Measurements from ENCODE around the gene PDE6A. TPM values are rescaled to one million over a fixed set of nuclear protein-coding genes. Genes with fewer than 3 reads are reported as not detected.

Gene PDE6A
- total RNA-seq, 1 donor from 2014 or later: not detected

- POLR2A ChIA-PET: no interaction called here
- H3K9me3 Mint-ChIP-seq: no peaks in the 10 kb centered on the region
- ATAC-seq (ENCODE audit: low read depth) (no peak), DNase-seq (no peak)
- H3K4me3 Mint-ChIP-seq: no peak overlapping the region
- H3K27me3 Mint-ChIP-seq: no peaks in the 10 kb centered on the region
- CTCF ChIA-PET: interaction anchor here (1.8 kb wide), 1 partner anchor 9 kb away, joined by 5 read pairs; no protein-coding TSS in a partner anchor
- H3K4me1 Mint-ChIP-seq: no peaks in the 10 kb centered on the region
- TF ChIP-seq, protein P1, sequence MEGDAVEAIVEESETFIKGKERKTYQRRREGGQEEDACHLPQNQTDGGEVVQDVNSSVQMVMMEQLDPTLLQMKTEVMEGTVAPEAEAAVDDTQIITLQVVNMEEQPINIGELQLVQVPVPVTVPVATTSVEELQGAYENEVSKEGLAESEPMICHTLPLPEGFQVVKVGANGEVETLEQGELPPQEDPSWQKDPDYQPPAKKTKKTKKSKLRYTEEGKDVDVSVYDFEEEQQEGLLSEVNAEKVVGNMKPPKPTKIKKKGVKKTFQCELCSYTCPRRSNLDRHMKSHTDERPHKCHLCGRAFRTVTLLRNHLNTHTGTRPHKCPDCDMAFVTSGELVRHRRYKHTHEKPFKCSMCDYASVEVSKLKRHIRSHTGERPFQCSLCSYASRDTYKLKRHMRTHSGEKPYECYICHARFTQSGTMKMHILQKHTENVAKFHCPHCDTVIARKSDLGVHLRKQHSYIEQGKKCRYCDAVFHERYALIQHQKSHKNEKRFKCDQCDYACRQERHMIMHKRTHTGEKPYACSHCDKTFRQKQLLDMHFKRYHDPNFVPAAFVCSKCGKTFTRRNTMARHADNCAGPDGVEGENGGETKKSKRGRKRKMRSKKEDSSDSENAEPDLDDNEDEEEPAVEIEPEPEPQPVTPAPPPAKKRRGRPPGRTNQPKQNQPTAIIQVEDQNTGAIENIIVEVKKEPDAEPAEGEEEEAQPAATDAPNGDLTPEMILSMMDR (IDR thresholded peaks at IDR 0.05): no peak
- no peak overlapping the region for H3K27ac Mint-ChIP-seq
- intact Hi-C loops (cut with micrococcal nuclease): no loop called here
- H3K36me3 Mint-ChIP-seq (ENCODE audit: low read depth): peaks cover 42% of the 10 kb centered on the region
These were observed 36.6 kb upstream of the PDE6A start for GRCh38 chr5:149981206-149981605.

- no peak for DNase-seq
- H3K36me3 Mint-ChIP-seq (ENCODE audit: low read depth): peaks cover 47% of the 10 kb centered on the region
- H3K4me3 Mint-ChIP-seq: no peak overlapping the region
- no peaks in the 10 kb centered on the region for H3K9me3 Mint-ChIP-seq
- H3K4me1 Mint-ChIP-seq: no peaks in the 10 kb centered on the region
- ChIA-PET CTCF (no interaction called here), POLR2A (no interaction called here)
- TF ChIP-seq, protein P1 (IDR thresholded peaks at IDR 0.05): no peak
- no peak for ATAC-seq (ENCODE audit: low read depth)
- no peak overlapping the region for H3K27ac Mint-ChIP-seq
- H3K27me3 Mint-ChIP-seq: no peaks in the 10 kb centered on the region
- intact Hi-C loops (cut with micrococcal nuclease): no loop called here
These were observed 35.3 kb upstream of the PDE6A start for GRCh38 chr5:149979896-149980295.

DNA sequence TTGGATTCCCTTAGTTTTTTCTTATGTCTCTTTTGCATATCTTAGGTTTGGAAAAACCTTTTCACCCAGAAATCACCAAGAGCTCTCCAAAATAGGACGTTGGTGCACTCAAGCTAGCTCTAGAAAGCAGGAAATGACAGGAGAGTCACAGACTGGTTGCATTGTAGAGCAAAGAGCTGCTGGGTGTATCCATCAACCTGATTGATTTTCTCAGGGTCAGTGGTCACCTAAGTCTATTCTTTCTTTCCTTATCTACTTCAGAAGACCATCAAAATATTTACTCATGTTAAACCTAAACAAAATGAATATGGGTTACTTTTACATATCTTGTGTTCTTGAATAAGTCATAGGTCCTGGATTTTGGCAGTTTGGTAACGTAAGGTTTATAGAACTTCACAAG is 30.8 kb upstream of the PDE6A start:
- ATAC-seq (ENCODE audit: low read depth): no peak
- TF ChIP-seq, protein P1 (IDR thresholded peaks at IDR 0.05): no peak
- H3K4me3 Mint-ChIP-seq: no peak overlapping the region
- intact Hi-C loops (cut with micrococcal nuclease): no loop called here
- DNase-seq: no peak
- no peak overlapping the region for H3K27ac Mint-ChIP-seq
- no peaks in the 10 kb centered on the region for H3K9me3 Mint-ChIP-seq
- ChIA-PET POLR2A (no interaction called here), CTCF (no interaction called here)
- H3K36me3 Mint-ChIP-seq (ENCODE audit: low read depth): peaks cover 36% of the 10 kb centered on the region
- no peaks in the 10 kb centered on the region for H3K4me1 Mint-ChIP-seq
- no peaks in the 10 kb centered on the region for H3K27me3 Mint-ChIP-seq

- CTCF ChIA-PET: no interaction called here
- Mint-ChIP-seq H3K4me3 (no peak overlapping the region), H3K36me3 (ENCODE audit: low read depth) (peaks cover 3% of the 10 kb centered on the region), H3K9me3 (no peaks in the 10 kb centered on the region), H3K27ac (no peak overlapping the region), H3K4me1 (no peaks in the 10 kb centered on the region), H3K27me3 (no peaks in the 10 kb centered on the region)
- DNase-seq (no peak), ATAC-seq (ENCODE audit: low read depth) (no peak)
- intact Hi-C loops (cut with micrococcal nuclease): loop anchor here (10.0 kb wide), 1 partner anchor 1585 kb away; the partner anchor contains the start of gene FBXO38
- TF ChIP-seq, protein P1 (IDR thresholded peaks at IDR 0.05): no peak
- POLR2A ChIA-PET: interaction anchor here (1.4 kb wide), 1 partner anchor 9 kb away, joined by 3 read pairs; the partner anchor contains the start of gene SLC26A2
These were observed 24.8 kb upstream of the PDE6A start for GRCh38 chr5:149969181-149969930.

GRCh38 chr5:149966946-149967345 is 22.4 kb upstream of the PDE6A start:
- Mint-ChIP-seq H3K9me3 (no peaks in the 10 kb centered on the region), H3K27ac (no peak overlapping the region), H3K27me3 (no peaks in the 10 kb centered on the region), H3K36me3 (ENCODE audit: low read depth) (peaks cover 3% of the 10 kb centered on the region), H3K4me3 (no peak overlapping the region), H3K4me1 (no peaks in the 10 kb centered on the region)
- intact Hi-C loops (cut with micrococcal nuclease): loop anchor here (10.0 kb wide), 1 partner anchor 1582 kb away; the partner anchor contains the start of gene FBXO38
- CTCF ChIA-PET: interaction anchor here (0.8 kb wide), 1 partner anchor 133 kb away, joined by 3 read pairs; no protein-coding TSS in a partner anchor
- DNase-seq (no peak), ATAC-seq (ENCODE audit: low read depth) (no peak)
- POLR2A ChIA-PET: no interaction called here
- TF ChIP-seq, protein P1 (IDR thresholded peaks at IDR 0.05): no peak
